HAP-1 (cell line): ENCODE measurements around the gene BEX5.

ENCODE experiments used
- DNase-seq, 2 experiments: peaks; one replicate each; pipeline ENCODE4 v3.0.0-alpha.2; 2016 to 2020; ENCODE audit warnings: low spot score in 2 of 2
- H3K27me3 ChIP-seq: fragments of 250-450 bp; sonication (Bioruptor Pico); 2 replicates; pipeline ENCODE4 v1.5.1; 2020; ENCODE audit warnings: low read depth, mild to moderate bottlenecking, moderate library complexity
- H3K36me3 ChIP-seq: fragments of 250-450 bp; sonication (Bioruptor Pico); replicated peaks from 2 replicates; pipeline ENCODE4 v1.5.1; 2020; ENCODE audit warnings: mild to moderate bottlenecking
- H3K4me1 ChIP-seq: fragments of 250-450 bp; sonication (Bioruptor Pico); 2 replicates; pipeline ENCODE4 v1.5.1; 2020; ENCODE audit warnings: mild to moderate bottlenecking
- H3K4me3 ChIP-seq: fragments of 250-450 bp; sonication (Bioruptor Pico); 2 replicates; pipeline ENCODE4 v1.5.1; 2020; ENCODE audit warnings: mild to moderate bottlenecking, moderate library complexity
- H3K9me3 ChIP-seq: fragments of 250-450 bp; sonication (Bioruptor Pico); 2 replicates; pipeline ENCODE4 v1.5.1; 2020; ENCODE audit warnings: mild to moderate bottlenecking, moderate library complexity
- in situ Hi-C: fragments of 300-500 bp; cut with MboI; formaldehyde crosslinking; loops from 3 replicates; pipeline ENCODE4 v1.14.3; 2020; ENCODE audit warnings: low sequenced_read_pairs, inconsistent platforms, mixed read lengths

The BEX5 gene

DNA sequence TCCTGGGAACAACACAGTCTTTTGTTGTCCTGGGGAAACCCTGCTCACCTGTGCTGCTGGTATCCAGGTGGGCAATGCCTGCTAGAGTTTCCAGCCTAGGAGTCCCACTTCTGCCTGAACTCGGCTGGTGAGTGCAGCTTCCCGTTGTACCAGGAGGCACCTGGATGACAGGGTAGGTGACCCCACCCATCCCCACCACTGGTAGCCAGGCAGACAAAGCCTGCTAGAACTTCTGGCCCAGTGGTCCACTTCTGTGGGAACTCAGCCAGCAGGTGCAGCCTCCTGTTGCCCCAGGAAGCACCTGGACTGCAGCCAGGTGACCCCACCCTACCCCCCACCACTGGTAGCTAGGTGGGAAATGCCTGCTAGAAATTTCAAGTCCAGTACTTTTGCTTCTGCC is 40.0 kb downstream of the BEX5 start:
- H3K9me3 ChIP-seq: peaks cover 3% of the 10 kb centered on the region; the same call in 1 of the 2 replicates
- no peaks in the 10 kb centered on the region for H3K36me3 ChIP-seq
- H3K4me3 ChIP-seq: no peak overlapping the region
- in situ Hi-C loops: no loop called here
- DNase-seq: no peak
- H3K27me3 ChIP-seq: no peaks in the 10 kb centered on the region
- no peaks in the 10 kb centered on the region for H3K4me1 ChIP-seq

- H3K36me3 ChIP-seq: no peaks in the 10 kb centered on the region
- in situ Hi-C loops: no loop called here
- peaks cover 3% of the 10 kb centered on the region; the same call in 1 of the 2 replicates for H3K9me3 ChIP-seq
- no peak for DNase-seq
- H3K4me3 ChIP-seq: no peak overlapping the region
- no peaks in the 10 kb centered on the region for H3K27me3 ChIP-seq
- H3K4me1 ChIP-seq: no peaks in the 10 kb centered on the region
Observed at GRCh38 chrX:102113367-102113766, 42.4 kb downstream of the BEX5 start.
